HepG2 (cell line): Measurements from ENCODE around the gene ACRBP. TPM values are rescaled to one million over a fixed set of nuclear protein-coding genes. Genes with fewer than 3 reads are reported as not detected.

Experiments
- ELF4 ChIP-seq: sonication (generic); formaldehyde crosslinking; IDR thresholded peaks from 2 replicates; pipeline ENCODE4 v1.5.0; 2020; ENCODE audit warnings: missing genetic modification reagents, mild to moderate bottlenecking, moderate library complexity, borderline replicate concordance
- ERF ChIP-seq: IDR thresholded peaks from 2 replicates; pipeline ENCODE4 v1.6.1; 2018; ENCODE audit warnings: missing biosample characterization, missing genetic modification reagents
- FIP1L1 ChIP-seq: fragments of 200-400 bp; formaldehyde crosslinking; IDR thresholded peaks from 2 replicates; pipeline ENCODE4 v1.6.1; 2018; ENCODE audit warnings: low read depth, mild to moderate bottlenecking, low read length, moderate library complexity, borderline replicate concordance; ENCODE audit not compliant: insufficient read depth
- FLYWCH1 ChIP-seq: sonication (generic); formaldehyde crosslinking; IDR thresholded peaks from 2 replicates; pipeline ENCODE4 v1.8.1; 2023; ENCODE audit warnings: mild to moderate bottlenecking, missing genetic modification reagents
- IRX3 ChIP-seq: sonication (generic); formaldehyde crosslinking; IDR thresholded peaks from 2 replicates; pipeline ENCODE4 v1.8.1; 2023; ENCODE audit warnings: mild to moderate bottlenecking, low read depth, missing genetic modification reagents, borderline replicate concordance
- ISX ChIP-seq: sonication (generic); formaldehyde crosslinking; conservative IDR thresholded peaks from 2 replicates; pipeline ENCODE4 v1.5.0; 2020; ENCODE audit warnings: missing genetic modification reagents
- KDM3A ChIP-seq: IDR thresholded peaks from 2 replicates; pipeline ENCODE4 v1.6.1; 2018; ENCODE audit warnings: low read depth, missing compliant biosample characterization
- NR3C1 ChIP-seq: sonication (generic); formaldehyde crosslinking; IDR thresholded peaks from 2 replicates; pipeline ENCODE4 v1.4.0; 2020; ENCODE audit warnings: missing genetic modification reagents
- RARA ChIP-seq: IDR thresholded peaks from 2 replicates; pipeline ENCODE4 v1.6.1; 2016; ENCODE audit warnings: missing genetic modification reagents, missing compliant biosample characterization
- SAFB2 ChIP-seq: sonication (generic); formaldehyde crosslinking; IDR thresholded peaks from 2 replicates; pipeline ENCODE4 v1.5.1; 2020; ENCODE audit warnings: missing genetic modification reagents, low read depth, mild to moderate bottlenecking, borderline replicate concordance
- SOX6 ChIP-seq, 2 experiments: fragments of 450-650 bp in 1 of 2; sonication (generic) in 1 of 2; formaldehyde crosslinking in 1 of 2; IDR thresholded peaks; 2 replicates each; pipeline versions ENCODE4 v1.4.0 to v1.6.1; 2017 to 2020; ENCODE audit warnings: antibody characterized with exemption in 1 of 2, mild to moderate bottlenecking in 1 of 2, missing genetic modification reagents in 1 of 2
- SUZ12 ChIP-seq: fragments of 150-350 bp; IDR thresholded peaks from 2 replicates; pipeline ENCODE4 v1.6.1; 2014; ENCODE audit warnings: low read depth, low read length
- ZC3H4 ChIP-seq: sonication (generic); formaldehyde crosslinking; IDR thresholded peaks from 2 replicates; pipeline ENCODE4 v1.4.0; 2020; ENCODE audit warnings: missing genetic modification reagents, borderline replicate concordance
- ZFYVE20 ChIP-seq: sonication (generic); formaldehyde crosslinking; IDR thresholded peaks from 2 replicates; pipeline ENCODE4 v1.8.0; 2023; ENCODE audit warnings: low read depth, mild to moderate bottlenecking, moderate library complexity, missing genetic modification reagents, borderline replicate concordance
- ZNF101 ChIP-seq: sonication (generic); formaldehyde crosslinking; IDR thresholded peaks from 2 replicates; pipeline ENCODE4 v1.4.0; 2020; ENCODE audit warnings: mild to moderate bottlenecking, low read depth, missing genetic modification reagents, borderline replicate concordance
- ZNF446 ChIP-seq: sonication (generic); formaldehyde crosslinking; IDR thresholded peaks from 2 replicates; pipeline ENCODE4 v1.5.0; 2020; ENCODE audit warnings: mild to moderate bottlenecking, missing genetic modification reagents
- ZNF563 ChIP-seq: sonication (generic); formaldehyde crosslinking; IDR thresholded peaks from 2 replicates; pipeline ENCODE4 v1.8.0; 2022; ENCODE audit warnings: mild to moderate bottlenecking, moderate library complexity, missing genetic modification reagents
- ZNF672 ChIP-seq: sonication (generic); formaldehyde crosslinking; IDR thresholded peaks from 2 replicates; pipeline ENCODE4 v1.8.1; 2022; ENCODE audit warnings: missing genetic modification reagents
- polyA plus RNA-seq, 8 experiments: library from polyadenylated mRNA; depleted of rRNA in 3 of 8; stranded (reverse) in 7 of 8; unstranded in 1 of 8; fragments of >200 nt; fragmentation: Illumina TruSeq in 4 of 8; extraction: Trizol in 4 of 8; gene quantifications; 2 replicates each; pipeline versions ENCODE4 v1.2.1 to v1.2.3, GENCODE V29; 2011 to 2016; ENCODE audit warnings: low read depth in 4 of 8, missing spikeins in 1 of 8, mixed read lengths in 1 of 8; ENCODE audit not compliant: insufficient read depth in 1 of 8
- total RNA-seq, 5 experiments: library from RNA; depleted of rRNA; stranded (reverse); fragments of >200 nt; fragmentation: Illumina TruSeq; extraction: Trizol; gene quantifications; 2 replicates each; pipeline ENCODE4 v1.2.3, GENCODE V29; 2016; ENCODE audit warnings: low read depth in 1 of 5
- TF ChIP-seq, protein P1 (sequence below): sonication (generic); formaldehyde crosslinking; conservative IDR thresholded peaks from 2 replicates; pipeline ENCODE4 v1.8.0; 2022; ENCODE audit warnings: mild to moderate bottlenecking, moderate library complexity, missing genetic modification reagents
- TF ChIP-seq, protein P2 (sequence below): sonication (generic); formaldehyde crosslinking; IDR thresholded peaks from 2 replicates; pipeline ENCODE4 v1.5.0; 2020; ENCODE audit warnings: mild to moderate bottlenecking, missing genetic modification reagents, borderline replicate concordance
- TF ChIP-seq, protein P3 (sequence below): sonication (generic); formaldehyde crosslinking; IDR thresholded peaks from 2 replicates; pipeline ENCODE4 v1.8.1; 2023; ENCODE audit warnings: missing genetic modification reagents, inconsistent platforms, borderline replicate concordance
- TF ChIP-seq, protein P4 (sequence below): IDR thresholded peaks from 2 replicates; pipeline ENCODE4 v1.6.1; 2018; ENCODE audit warnings: missing genetic modification reagents

The ACRBP gene
- total and polyA plus RNA-seq, 2 of the 13 experiments (the other 11 are each of a cell fraction or from before 2014, with no cell fraction given) = 0.46 TPM; not detected in 1

GRCh38 chr12:6688999-6689882 lies 42.0 kb upstream of the ACRBP start, which contains the start of gene ZNF384 (continued):
- TF ChIP-seq, protein P1, sequence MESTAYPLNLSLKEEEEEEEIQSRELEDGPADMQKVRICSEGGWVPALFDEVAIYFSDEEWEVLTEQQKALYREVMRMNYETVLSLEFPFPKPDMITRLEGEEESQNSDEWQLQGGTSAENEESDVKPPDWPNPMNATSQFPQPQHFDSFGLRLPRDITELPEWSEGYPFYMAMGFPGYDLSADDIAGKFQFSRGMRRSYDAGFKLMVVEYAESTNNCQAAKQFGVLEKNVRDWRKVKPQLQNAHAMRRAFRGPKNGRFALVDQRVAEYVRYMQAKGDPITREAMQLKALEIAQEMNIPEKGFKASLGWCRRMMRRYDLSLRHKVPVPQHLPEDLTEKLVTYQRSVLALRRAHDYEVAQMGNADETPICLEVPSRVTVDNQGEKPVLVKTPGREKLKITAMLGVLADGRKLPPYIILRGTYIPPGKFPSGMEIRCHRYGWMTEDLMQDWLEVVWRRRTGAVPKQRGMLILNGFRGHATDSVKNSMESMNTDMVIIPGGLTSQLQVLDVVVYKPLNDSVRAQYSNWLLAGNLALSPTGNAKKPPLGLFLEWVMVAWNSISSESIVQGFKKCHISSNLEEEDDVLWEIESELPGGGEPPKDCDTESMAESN (CRISPR knock-in tag) = no peak; the same call in 1 of the 2 replicates
- TF ChIP-seq SUZ12 = no peak
- peak; percentile 60; the same call in 1 of the 2 replicates for TF ChIP-seq IRX3 (CRISPR knock-in tag)
- TF ChIP-seq, protein P2, sequence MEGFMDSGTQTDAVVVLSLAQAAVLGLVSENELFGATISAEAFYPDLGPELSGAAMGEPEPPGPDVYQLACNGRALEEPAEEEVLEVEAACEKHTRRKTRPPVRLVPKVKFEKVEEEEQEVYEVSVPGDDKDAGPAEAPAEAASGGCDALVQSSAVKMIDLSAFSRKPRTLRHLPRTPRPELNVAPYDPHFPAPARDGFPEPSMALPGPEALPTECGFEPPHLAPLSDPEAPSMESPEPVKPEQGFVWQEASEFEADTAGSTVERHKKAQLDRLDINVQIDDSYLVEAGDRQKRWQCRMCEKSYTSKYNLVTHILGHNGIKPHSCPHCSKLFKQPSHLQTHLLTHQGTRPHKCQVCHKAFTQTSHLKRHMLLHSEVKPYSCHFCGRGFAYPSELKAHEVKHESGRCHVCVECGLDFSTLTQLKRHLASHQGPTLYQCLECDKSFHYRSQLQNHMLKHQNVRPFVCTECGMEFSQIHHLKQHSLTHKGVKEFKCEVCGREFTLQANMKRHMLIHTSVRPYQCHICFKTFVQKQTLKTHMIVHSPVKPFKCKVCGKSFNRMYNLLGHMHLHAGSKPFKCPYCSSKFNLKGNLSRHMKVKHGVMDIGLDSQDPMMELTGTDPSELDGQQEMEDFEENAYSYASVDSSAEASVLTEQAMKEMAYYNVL = peak; percentile 38; the same call in 1 of the 2 replicates
- no peak for TF ChIP-seq NR3C1 (CRISPR knock-in tag)
- 0 out of 2 replicates have a peak, but pooled peaks have one; percentile 39 for TF ChIP-seq ZC3H4 (CRISPR knock-in tag)
- TF ChIP-seq SAFB2 = 0 out of 2 replicates have a peak, but pooled peaks have one; percentile 11
- TF ChIP-seq, protein P3, sequence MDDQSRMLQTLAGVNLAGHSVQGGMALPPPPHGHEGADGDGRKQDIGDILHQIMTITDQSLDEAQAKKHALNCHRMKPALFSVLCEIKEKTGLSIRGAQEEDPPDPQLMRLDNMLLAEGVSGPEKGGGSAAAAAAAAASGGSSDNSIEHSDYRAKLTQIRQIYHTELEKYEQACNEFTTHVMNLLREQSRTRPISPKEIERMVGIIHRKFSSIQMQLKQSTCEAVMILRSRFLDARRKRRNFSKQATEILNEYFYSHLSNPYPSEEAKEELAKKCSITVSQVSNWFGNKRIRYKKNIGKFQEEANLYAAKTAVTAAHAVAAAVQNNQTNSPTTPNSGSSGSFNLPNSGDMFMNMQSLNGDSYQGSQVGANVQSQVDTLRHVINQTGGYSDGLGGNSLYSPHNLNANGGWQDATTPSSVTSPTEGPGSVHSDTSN = no peak
- TF ChIP-seq KDM3A (CRISPR knock-in tag) = 0 out of 2 replicates have a peak, but pooled peaks have one; percentile 20
- no peak for TF ChIP-seq ISX (CRISPR knock-in tag)
- peak; percentile 98 for TF ChIP-seq ELF4 (CRISPR knock-in tag)
- TF ChIP-seq FIP1L1 = no peak
- TF ChIP-seq ZNF446 (CRISPR knock-in tag) = no peak
- no peak for TF ChIP-seq SOX6 (IDR thresholded peaks at IDR 0.05)
- peak; percentile 54 for TF ChIP-seq SOX6 (CRISPR knock-in tag; IDR thresholded peaks at IDR 0.05)
- TF ChIP-seq ZNF563 (CRISPR knock-in tag) = no peak
- TF ChIP-seq ZFYVE20 (CRISPR knock-in tag) = 0 out of 2 replicates have a peak, but pooled peaks have one; percentile 12
- 0 out of 2 replicates have a peak, but pooled peaks have one; percentile 3 for TF ChIP-seq RARA (CRISPR knock-in tag)
- TF ChIP-seq, protein P4, sequence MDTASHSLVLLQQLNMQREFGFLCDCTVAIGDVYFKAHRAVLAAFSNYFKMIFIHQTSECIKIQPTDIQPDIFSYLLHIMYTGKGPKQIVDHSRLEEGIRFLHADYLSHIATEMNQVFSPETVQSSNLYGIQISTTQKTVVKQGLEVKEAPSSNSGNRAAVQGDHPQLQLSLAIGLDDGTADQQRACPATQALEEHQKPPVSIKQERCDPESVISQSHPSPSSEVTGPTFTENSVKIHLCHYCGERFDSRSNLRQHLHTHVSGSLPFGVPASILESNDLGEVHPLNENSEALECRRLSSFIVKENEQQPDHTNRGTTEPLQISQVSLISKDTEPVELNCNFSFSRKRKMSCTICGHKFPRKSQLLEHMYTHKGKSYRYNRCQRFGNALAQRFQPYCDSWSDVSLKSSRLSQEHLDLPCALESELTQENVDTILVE (CRISPR knock-in tag) = peak; percentile 96
- TF ChIP-seq ERF (CRISPR knock-in tag) = peak; percentile 53; the same call in 1 of the 2 replicates
- TF ChIP-seq ZNF101 = no peak
- TF ChIP-seq FLYWCH1 = no peak
- no peak for TF ChIP-seq ZNF672 (CRISPR knock-in tag)
